Glomerular endothelial cell (primary cell): ENCODE results near the gene CYP17A1. TPM values are rescaled to one million over a fixed set of nuclear protein-coding genes. Genes with fewer than 3 reads are reported as not detected.
"Not testable (repeated sequence)": the region's sequence is repeated elsewhere in the genome, so short reads cannot be mapped to it uniquely, and the experiment has no call there.

Source experiments
- DNase-seq: peaks from one replicate; pipeline ENCODE4 v3.0.0-alpha.2; 2011; ENCODE audit warnings: low read depth, low spot score; ENCODE audit errors: extremely low read depth
- total RNA-seq: library from RNA; depleted of rRNA; stranded (reverse); fragments of >200 nt; gene quantifications from 2 replicates; pipeline ENCODE4 v1.2.3, GENCODE V29; 2015

CYP17A1 gene
- total RNA-seq, 1 donor from 2014 or later, result not detected

DNA sequence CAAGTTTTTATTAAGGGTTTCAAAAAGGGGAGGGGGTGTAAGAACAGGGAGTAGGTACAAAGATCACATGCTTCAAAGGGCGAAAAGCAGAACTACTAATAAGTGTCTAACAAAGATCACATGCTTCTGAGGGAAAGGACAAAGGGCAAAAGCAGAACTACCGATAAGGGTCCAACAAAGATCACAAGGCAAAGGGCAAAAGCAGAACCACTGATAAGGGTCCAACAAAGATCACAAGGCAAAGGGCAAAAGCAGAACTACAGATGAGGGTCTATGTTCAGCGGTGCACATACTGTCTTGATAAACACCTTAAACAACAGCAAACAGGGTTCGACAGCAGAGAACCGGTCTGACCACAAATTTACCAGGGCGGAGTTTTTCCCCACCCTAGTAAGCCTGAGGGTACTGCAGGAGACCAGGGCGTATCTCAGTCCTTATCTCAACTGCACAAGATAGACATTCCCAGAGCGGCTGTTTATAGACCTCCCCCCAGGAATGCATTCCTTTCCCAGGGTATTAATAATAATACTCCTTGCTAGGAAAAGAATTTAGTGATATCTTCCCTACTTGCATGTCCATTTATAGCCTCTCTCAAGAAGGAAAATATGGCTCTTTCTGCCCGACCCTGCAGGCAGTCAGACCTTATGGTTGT, 1.2 kb upstream of the CYP17A1 start:
- not testable (repeated sequence) for DNase-seq

DNA sequence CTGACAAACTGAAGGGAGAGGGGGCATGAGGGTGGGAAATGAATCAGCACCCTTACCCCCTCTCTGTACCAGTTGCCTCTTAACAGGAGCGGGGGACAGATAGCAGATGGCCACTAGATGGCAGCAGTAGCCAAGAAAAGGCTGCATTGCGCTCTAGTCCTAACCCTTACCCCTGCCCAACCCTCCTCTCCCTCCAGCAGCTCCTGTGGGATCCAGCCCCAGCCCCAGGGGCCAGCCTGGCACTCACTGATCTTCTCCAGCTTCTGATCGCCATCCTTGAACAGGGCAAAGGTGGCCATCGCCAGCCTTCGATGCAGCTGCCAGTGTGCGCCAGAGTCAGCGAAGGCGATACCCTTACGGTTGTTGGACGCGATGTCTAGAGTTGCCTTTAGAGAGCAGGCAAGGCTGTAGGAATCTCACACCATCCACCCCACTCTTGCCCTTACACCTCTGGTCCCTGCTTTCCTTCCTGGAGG, 2.2 kb downstream of the CYP17A1 start:
- peak; percentile 67 for DNase-seq

DNA sequence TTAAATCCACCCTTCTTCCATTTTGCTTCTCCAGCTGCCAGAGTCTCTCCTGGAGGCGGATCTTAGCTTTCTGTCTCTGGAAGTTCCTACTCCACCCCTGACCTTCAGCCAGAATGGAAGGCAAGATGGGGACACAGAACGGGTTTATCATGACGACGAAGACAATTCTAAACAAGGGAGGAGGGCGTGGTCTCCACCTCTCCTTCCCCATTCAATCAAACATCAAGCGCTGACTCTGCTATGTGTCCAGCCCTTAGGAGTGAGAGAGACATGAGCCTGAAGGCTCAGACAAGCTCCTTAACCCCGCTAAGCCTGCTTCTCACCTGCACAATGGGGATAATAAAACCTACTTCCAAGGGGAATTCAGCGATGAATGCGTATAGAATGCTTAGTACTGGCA, 3.1 kb downstream of the CYP17A1 start:
- DNase-seq, result no peak

GRCh38 chr10:102832987-102833386, 4.2 kb downstream of the CYP17A1 start:
- no peak for DNase-seq

DNA sequence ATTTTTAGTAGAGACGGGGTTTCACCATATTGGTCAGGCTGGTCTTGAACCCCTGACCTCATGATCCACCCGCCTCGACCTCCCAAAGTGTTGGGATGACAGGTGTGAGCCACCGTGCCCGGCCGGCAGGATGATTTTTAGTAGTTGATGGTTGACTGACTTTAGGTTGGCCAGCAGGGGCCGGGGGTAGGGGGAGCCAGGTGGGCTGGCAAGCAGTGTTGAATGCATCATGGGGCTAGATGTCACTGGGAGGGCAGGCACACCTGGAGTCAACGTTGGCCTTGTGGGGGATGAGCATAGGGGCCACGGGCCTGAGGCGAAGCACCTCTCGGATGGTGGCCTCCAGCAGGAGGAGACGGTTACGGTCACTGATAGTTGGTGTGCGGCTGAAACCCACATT, 5.0 kb downstream of the CYP17A1 start:
- DNase-seq, result no peak

DNA sequence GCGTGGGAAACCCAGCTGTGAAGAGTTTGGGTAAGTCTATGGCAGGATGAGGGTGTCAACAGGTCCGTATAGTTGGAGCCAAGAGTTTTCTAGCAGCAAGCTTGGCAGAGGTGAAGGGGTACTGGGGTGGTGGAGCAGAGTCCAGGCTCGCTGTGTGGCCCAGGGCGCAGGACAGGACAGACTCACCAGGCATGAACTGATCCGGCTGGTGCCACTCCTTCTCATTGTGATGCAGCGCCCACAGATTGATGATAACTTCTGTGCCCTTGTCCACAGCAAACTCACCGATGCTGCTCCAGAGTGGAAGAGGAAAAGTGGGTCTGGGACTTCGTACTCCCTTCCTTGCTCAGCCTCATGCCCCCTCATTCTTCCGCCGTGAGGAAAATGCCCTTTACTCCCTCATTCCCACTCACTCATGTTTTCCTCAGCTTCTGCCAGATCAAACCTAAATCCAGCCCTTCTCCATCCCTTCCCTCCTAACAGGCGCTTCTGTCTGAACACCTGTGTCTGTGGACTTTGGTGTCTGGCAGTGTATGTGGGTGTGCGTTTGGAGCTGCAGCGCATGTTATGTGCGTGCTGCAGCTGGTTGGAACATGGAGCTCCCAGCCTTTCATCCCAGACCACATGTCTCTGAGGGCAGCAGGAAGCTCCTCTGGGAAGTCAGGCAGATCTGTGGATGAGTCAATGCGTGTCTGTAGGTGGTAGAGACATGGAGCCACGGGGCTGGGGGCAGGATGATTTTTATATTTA, 5.7 kb downstream of the CYP17A1 start:
- no peak for DNase-seq

DNA sequence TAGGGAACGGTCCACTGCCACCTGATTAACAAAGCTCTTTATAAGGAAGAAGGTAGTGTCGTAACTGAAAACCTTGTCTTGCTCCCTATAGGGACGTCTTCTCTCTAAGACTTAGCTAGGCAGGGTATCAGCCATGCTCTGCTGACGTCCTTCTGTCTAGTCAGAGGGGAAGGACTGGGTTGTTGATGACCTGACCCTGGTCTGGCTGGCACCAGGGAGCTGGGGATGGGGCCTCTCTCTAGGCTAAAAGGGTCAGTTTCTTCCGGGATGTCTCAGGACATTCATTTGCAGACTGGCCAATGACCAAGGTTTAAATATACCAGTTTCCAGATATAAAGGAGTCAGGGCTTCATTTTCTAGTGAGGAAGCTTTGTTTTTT, 9.6 kb downstream of the CYP17A1 start:
- DNase-seq, result no peak

GRCh38 chr10:102826148-102826796, 10.9 kb downstream of the CYP17A1 start:
- DNase-seq, result no peak

GRCh38 chr10:102824664-102825063, 12.5 kb downstream of the CYP17A1 start:
- DNase-seq, result no peak

GRCh38 chr10:102822222-102822621, 15.0 kb downstream of the CYP17A1 start:
- no peak for DNase-seq

GRCh38 chr10:102820008-102820407, 17.2 kb downstream of the CYP17A1 start:
- not testable (repeated sequence) for DNase-seq

GRCh38 chr10:102819054-102819453, 18.2 kb downstream of the CYP17A1 start:
- DNase-seq, result no peak

- DNase-seq, result no peak
These were observed 20.0 kb downstream of the CYP17A1 start for GRCh38 chr10:102817175-102817574.

- peak; percentile 91 for DNase-seq
These were observed 21.2 kb downstream of the CYP17A1 start for GRCh38 chr10:102815790-102816549.

DNA sequence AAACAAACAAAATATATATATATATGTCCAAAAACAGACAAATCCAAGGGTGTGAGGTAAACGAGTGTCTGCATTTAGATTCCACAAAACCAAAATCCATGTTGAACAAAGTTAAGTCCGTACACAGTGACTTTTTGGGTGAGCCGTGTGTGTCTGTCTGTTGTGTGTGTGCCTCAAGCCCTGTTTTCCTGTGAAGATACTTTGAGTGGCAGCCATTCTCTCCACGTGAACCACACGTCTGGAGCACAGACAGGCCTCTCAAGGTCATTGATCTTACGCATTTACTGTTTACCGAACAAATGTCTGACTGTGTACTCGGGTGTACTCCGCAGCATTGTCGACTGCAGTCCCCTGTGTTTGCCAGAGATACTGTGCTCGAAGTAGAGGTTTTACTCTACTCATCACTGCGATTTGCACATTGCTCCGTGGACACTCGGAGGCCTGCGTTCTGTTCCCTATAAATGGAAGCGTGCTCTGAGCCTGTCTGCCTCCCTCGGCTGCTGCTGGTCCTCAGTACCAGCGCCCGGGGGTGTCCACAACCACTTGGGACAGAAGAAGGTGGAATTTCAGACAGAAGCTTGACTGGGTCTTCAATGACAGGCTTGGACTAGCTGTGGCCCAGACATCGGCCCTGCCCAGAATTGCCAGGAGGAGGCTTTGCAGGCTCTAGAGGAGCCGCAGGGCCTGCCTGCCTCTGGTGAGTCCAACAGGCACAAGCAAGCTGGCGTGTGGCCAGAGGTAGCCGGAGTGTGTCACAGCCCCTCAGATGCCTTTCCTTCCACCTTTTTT, 22.1 kb downstream of the CYP17A1 start:
- no peak for DNase-seq

DNA sequence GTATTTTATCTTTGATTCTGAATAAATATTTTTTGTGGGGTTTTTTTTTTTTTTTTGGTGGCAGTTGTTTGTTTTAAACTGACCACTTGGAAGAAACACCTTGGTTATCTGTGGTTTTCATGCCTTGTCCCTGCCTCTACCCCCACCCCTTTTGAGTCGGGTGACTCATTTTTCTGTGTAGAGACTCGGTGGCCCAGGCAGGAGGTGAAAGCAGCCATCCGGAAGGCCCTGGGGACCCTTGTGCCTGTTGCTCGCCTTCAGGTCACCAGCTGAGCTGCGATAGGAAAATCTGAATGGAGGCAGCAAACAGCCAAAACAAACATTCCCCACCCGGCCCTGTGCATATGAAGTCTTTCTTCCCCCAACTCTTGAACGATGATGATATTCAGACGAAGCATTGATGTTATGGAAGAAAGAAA, 22.8 kb downstream of the CYP17A1 start:
- DNase-seq, result peak; percentile 55

DNA sequence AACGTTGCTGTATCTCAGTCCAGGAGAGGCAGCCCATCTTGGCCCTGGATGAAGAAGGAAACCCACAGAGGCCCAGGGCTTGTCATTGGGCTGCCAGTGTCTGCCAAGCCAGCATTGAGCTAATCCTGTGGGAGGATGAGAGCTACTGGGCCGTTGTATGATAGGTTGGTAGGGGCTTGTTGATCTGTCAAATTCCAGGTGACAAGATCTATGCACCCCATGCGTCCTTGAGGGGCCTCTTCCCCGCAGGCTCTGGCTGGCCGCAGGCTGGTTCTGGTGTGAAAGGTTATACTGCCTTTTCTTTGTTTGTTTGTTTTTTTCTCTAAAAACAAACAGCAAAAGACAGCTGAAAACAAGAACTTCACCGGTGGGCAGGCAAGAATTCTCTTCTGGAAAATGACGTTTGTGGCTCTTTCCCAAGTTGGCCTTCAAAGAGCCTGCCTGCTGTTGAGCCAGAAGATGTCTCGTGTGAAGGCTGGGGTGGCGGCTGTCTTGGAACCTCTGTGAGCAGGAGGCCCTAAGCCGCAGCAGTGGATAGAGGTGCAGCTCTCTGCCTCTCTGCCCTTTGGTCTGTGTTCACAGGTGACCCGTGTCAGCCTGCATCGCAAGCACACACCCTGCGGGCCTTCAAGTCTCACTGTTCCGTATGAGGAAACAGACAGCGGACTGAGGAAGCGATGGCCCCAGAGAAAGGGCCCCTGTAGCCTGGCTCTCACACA, 23.3 kb downstream of the CYP17A1 start:
- no peak for DNase-seq

- no peak for DNase-seq
These were observed 24.1 kb downstream of the CYP17A1 start for GRCh38 chr10:102813017-102813541.

- DNase-seq, result no peak
These were observed 24.9 kb downstream of the CYP17A1 start for GRCh38 chr10:102812231-102812876.
